Measurements from ENCODE around the gene MINDY3. TPM values are rescaled to one million over a fixed set of nuclear protein-coding genes. Genes with fewer than 3 reads are reported as not detected.
A peak's percentile ranks its signal among the peaks of the same experiment; 100 is the strongest.

Gene MINDY3
- total RNA-seq, 1 experiment from 2014 or later = 9.3 TPM

GRCh38 chr10:15740261-15740660 lies 120.0 kb downstream of the MINDY3 start:
- no peak for DNase-seq
- Histone ChIP-seq H3K4me3 (no peak overlapping the region), H3K9me3 (no peaks in the 10 kb centered on the region), H3K36me3 (no peaks in the 10 kb centered on the region), H3K27me3 (no peaks in the 10 kb centered on the region)

- Histone ChIP-seq H3K36me3 (no peaks in the 10 kb centered on the region), H3K9me3 (no peaks in the 10 kb centered on the region), H3K4me3 (no peak overlapping the region), H3K27me3 (no peaks in the 10 kb centered on the region)
- DNase-seq = no peak
Measured at GRCh38 chr10:15739254-15739970, 120.9 kb downstream of the MINDY3 start.

GRCh38 chr10:15738270-15738925 lies 121.9 kb downstream of the MINDY3 start:
- DNase-seq = peak; percentile 17
- no peaks in the 10 kb centered on the region for H3K36me3 ChIP-seq
- H3K27me3 ChIP-seq = no peaks in the 10 kb centered on the region
- no peak overlapping the region for H3K4me3 ChIP-seq
- H3K9me3 ChIP-seq = no peaks in the 10 kb centered on the region

GRCh38 chr10:15737656-15738055 lies 122.7 kb downstream of the MINDY3 start:
- H3K36me3 ChIP-seq = no peaks in the 10 kb centered on the region
- DNase-seq = no peak
- no peak overlapping the region for H3K4me3 ChIP-seq
- H3K9me3 ChIP-seq = no peaks in the 10 kb centered on the region
- H3K27me3 ChIP-seq = no peaks in the 10 kb centered on the region

- DNase-seq = no peak
- Histone ChIP-seq H3K4me3 (no peak overlapping the region), H3K36me3 (no peaks in the 10 kb centered on the region), H3K27me3 (no peaks in the 10 kb centered on the region), H3K9me3 (0 out of 2 replicates have a peak, but pooled peaks cover 3% of the 10 kb centered on the region)
Measured at GRCh38 chr10:15735763-15736162, 124.5 kb downstream of the MINDY3 start.

- Histone ChIP-seq H3K27me3 (no peaks in the 10 kb centered on the region), H3K9me3 (0 out of 2 replicates have a peak, but pooled peaks cover 3% of the 10 kb centered on the region), H3K4me3 (no peak overlapping the region), H3K36me3 (no peaks in the 10 kb centered on the region)
- DNase-seq = no peak
Measured at GRCh38 chr10:15730341-15730740, 130.0 kb downstream of the MINDY3 start.

- 0 out of 2 replicates have a peak, but pooled peaks cover 3% of the 10 kb centered on the region for H3K9me3 ChIP-seq
- no peak for DNase-seq
- no peaks in the 10 kb centered on the region for H3K27me3 ChIP-seq
- no peak overlapping the region for H3K4me3 ChIP-seq
- no peaks in the 10 kb centered on the region for H3K36me3 ChIP-seq
Measured at GRCh38 chr10:15729890-15730289, 130.4 kb downstream of the MINDY3 start.

Other genes with a start within 250 kb of the MINDY3 start
- gene ITGA8, start 140.6 kb downstream of the MINDY3 start, total RNA-seq (2014; rRNA removed; shearing (Covaris generic); ENCODE audit: low replicate concordance) = 0.03 TPM in 1 of 2 replicates, not detected in the other

Data from MG63 (cell line).